Bronchial epithelial cell (primary cell): ENCODE measurements around the gene SLC12A3. TPM values are rescaled to one million over a fixed set of nuclear protein-coding genes. Genes with fewer than 3 reads are reported as not detected.
A peak's percentile ranks its signal among the peaks of the same experiment; 100 is the strongest.

ENCODE experiments used
- DNase-seq: peaks from one replicate; pipeline ENCODE4 v3.0.0-alpha.2; 2010; ENCODE audit warnings: low read depth
- FAIRE-seq: peaks from 2 replicates; lab custom pipeline; 2011; peaks lifted over from hg19 to GRCh38; lab: Jason Lieb, UNC
- H3K27me3 ChIP-seq: 2 replicates; pipeline ENCODE4 v1.5.1; 2011; ENCODE audit warnings: low read length; ENCODE audit not compliant: control insufficient read depth, insufficient read depth
- H3K36me3 ChIP-seq: 2 replicates; pipeline ENCODE4 v1.5.1; 2011; ENCODE audit warnings: low read length; ENCODE audit not compliant: control insufficient read depth, insufficient read depth
- H3K4me3 ChIP-seq: 2 replicates; pipeline ENCODE4 v1.5.1; 2011; ENCODE audit warnings: mild to moderate bottlenecking, low read depth, low read length, control low read depth
- total RNA-seq: library from RNA; depleted of rRNA; stranded (reverse); fragments of >200 nt; gene quantifications from 2 replicates; pipeline ENCODE4 v1.2.1, GENCODE V29; 2014
- TF ChIP-seq, protein P1 (sequence below): IDR thresholded peaks from 2 replicates; pipeline ENCODE4 v1.5.1; 2011; ENCODE audit warnings: mild to moderate bottlenecking, moderate library complexity, low read length, control low read depth, inconsistent platforms; ENCODE audit not compliant: insufficient read depth, severe bottlenecking

The SLC12A3 gene
- total RNA-seq, 1 donor from 2014 or later: not detected

DNA sequence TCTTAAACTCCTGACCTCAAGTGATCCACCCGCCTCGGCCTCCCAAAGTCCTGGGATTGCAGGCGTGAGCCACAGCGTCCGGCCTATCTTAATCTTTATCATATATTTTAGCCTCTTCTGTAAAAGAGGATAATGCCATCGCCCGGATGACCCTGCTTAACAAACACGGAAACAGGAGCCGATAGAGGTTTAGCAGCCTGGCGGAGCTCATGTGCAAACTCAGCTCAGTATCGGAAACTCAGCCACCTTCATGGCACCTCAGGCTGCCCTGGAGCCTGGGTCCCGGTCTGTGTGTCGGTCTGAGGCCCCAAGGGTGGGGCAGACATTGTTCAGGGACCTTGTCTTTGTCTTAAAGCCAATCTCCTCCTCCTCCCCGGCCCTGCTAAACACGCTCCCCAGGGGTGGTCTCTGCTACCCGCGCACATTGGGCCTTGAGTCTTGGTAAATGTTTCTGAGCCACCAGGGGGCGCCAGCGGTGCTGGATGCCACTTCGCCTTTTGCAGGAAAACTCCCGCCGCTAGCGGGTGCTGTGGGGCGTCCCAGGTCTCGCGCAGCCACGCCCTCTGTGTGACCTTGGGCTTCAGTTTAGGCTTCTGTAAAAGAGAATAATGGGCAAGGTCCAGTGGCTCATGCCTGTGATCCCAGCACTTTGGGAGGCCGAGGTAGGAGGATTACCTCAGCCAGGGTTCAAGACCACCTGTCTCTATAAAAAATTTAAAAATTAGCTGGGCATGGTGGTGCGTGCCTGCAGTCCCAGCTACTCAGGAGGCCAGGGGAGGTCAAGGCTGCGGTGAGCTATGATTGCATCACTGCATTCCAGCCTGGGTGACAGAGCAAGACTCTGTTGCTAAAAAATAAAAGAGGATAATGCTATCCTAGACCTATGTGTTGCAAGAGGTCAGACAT, 99.5 kb downstream of the SLC12A3 start:
- Histone ChIP-seq H3K36me3 (no peaks in the 10 kb centered on the region), H3K27me3 (no peaks in the 10 kb centered on the region), H3K4me3 (no peak overlapping the region)
- DNase-seq (peak; percentile 51), FAIRE-seq (no peak)
- TF ChIP-seq, protein P1, sequence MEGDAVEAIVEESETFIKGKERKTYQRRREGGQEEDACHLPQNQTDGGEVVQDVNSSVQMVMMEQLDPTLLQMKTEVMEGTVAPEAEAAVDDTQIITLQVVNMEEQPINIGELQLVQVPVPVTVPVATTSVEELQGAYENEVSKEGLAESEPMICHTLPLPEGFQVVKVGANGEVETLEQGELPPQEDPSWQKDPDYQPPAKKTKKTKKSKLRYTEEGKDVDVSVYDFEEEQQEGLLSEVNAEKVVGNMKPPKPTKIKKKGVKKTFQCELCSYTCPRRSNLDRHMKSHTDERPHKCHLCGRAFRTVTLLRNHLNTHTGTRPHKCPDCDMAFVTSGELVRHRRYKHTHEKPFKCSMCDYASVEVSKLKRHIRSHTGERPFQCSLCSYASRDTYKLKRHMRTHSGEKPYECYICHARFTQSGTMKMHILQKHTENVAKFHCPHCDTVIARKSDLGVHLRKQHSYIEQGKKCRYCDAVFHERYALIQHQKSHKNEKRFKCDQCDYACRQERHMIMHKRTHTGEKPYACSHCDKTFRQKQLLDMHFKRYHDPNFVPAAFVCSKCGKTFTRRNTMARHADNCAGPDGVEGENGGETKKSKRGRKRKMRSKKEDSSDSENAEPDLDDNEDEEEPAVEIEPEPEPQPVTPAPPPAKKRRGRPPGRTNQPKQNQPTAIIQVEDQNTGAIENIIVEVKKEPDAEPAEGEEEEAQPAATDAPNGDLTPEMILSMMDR: peak; percentile 80

Other genes with a start within 250 kb of the SLC12A3 start
- 60.8 and 90.5 TPM in 2 replicates for gene MT1E, start 239.4 kb upstream of the SLC12A3 start, total RNA-seq
- gene MT1M, start 232.5 kb upstream of the SLC12A3 start, total RNA-seq: 0.26 TPM in 1 of 2 replicates, not detected in the other
- not detected in 2 replicates for gene MT1A, start 226.5 kb upstream of the SLC12A3 start, total RNA-seq
- not detected in 2 replicates for gene MT1B, start 213.3 kb upstream of the SLC12A3 start, total RNA-seq
- 1.5 and 1.6 TPM in 2 replicates for gene MT1F, start 207.2 kb upstream of the SLC12A3 start, total RNA-seq
- gene MT1G, start 197.1 kb upstream of the SLC12A3 start, total RNA-seq: 0.64 TPM in 1 of 2 replicates, not detected in the other
- not detected in 2 replicates for gene MT1H, start 195.4 kb upstream of the SLC12A3 start, total RNA-seq
- gene MT1X, start 182.7 kb upstream of the SLC12A3 start, total RNA-seq: 212 and 261 TPM in 2 replicates
- 43.0 and 47.4 TPM in 2 replicates for gene NUP93, start 135.1 kb upstream of the SLC12A3 start, total RNA-seq
- gene HERPUD1, start 66.9 kb downstream of the SLC12A3 start, total RNA-seq: 93.8 and 110 TPM in 2 replicates
- gene CETP, start 96.7 kb downstream of the SLC12A3 start, total RNA-seq: not detected in 2 replicates
- gene NLRC5, start 124.3 kb downstream of the SLC12A3 start, total RNA-seq: 2.1 and 2.2 TPM in 2 replicates
- gene CPNE2, start 227.4 kb downstream of the SLC12A3 start, total RNA-seq: 5.0 and 5.6 TPM in 2 replicates